ENCODE results near the gene NHERF1. TPM values are rescaled to one million over a fixed set of nuclear protein-coding genes. Genes with fewer than 3 reads are reported as not detected.

The NHERF1 gene
- total RNA-seq, 1 donor from 2014 or later: 63.8 TPM

DNA sequence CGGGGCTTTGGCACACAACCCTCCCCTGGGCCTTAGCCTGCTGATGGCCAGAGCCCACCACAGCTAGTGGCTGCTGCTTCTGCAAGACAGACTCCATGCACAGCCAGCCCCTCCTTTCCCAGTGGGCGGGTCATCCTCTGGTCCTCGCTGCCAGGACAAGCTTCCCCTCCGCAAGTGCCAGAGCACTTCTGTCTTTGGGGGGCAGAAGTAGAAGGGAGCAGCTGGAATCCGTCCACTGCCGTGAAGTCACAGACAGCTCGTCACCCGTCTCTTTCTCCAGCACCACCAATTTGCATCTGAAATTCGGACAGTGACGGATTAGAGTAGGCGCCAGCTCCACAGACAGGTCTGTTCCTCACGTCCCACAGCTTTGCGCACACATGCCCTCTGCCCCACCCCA lies 59.0 kb downstream of the NHERF1 start:
- DNase-seq (ENCODE audit: low read depth): no peak

- peak; percentile 52 for DNase-seq (ENCODE audit: low read depth)
Observed at GRCh38 chr17:74807925-74808324, 59.5 kb downstream of the NHERF1 start.

- DNase-seq (ENCODE audit: low read depth): no peak
Observed at GRCh38 chr17:74808714-74809430, 60.4 kb downstream of the NHERF1 start.

DNA sequence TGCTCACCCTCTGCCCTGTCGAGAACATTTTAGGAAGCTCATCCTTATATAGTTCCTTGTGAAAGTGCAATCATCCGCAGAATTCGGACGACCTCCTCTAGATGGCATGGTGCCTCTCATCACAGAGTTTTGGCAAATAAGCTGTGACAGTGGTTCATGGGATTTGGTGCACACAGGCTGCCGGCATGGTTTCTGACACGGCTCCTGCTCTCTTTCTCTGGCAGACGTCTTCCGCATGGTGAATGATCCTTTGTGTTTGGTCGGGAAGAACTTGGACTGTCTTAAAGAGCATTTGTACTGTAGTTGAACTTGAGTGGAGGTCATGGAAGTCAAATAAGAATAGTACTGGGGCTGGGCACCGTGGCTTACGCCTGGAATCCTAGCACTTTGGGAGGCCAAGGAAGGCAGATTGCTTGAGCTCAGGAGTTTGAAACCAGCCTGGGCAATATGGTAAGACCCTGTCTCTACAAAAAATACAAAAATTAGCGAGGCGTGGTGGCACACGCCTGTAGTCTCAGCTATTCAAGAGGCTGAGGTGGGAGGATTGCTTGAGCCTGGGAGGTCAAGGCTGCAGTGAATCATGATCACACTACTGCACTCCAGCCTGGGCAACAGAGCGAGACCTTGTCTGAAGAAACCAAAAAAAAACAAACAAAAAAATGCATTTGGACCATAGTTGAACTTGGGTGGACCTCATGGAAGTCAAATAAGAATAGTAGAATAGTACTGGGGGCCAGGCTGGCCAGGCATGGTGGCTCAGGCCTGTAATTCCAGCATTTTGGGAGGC lies 62.5 kb downstream of the NHERF1 start:
- no peak for DNase-seq (ENCODE audit: low read depth)

GRCh38 chr17:74812109-74813009 lies 63.9 kb downstream of the NHERF1 start:
- DNase-seq (ENCODE audit: low read depth): no peak

DNA sequence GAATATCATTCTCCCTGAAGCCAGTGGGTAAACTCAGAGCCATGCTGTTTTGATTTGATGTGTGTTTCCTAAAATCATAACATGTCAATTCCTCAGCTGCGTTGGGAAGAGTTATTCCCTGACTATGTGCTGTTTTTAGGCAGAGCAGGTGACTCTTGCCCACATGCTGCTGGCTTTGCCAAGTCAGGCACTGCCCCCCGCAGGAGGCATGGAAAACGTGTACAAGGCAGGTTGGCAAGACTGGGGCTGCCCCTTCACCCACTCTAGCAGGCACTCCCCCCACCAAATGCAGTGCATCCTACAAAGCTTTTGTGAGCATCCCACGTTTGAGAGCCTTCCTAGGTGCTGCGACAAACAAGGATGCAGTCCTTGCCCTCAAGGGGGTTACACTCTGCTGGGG lies 66.0 kb downstream of the NHERF1 start:
- DNase-seq (ENCODE audit: low read depth): peak; percentile 48

GRCh38 chr17:74815067-74815466 lies 66.6 kb downstream of the NHERF1 start:
- DNase-seq (ENCODE audit: low read depth): no peak

DNA sequence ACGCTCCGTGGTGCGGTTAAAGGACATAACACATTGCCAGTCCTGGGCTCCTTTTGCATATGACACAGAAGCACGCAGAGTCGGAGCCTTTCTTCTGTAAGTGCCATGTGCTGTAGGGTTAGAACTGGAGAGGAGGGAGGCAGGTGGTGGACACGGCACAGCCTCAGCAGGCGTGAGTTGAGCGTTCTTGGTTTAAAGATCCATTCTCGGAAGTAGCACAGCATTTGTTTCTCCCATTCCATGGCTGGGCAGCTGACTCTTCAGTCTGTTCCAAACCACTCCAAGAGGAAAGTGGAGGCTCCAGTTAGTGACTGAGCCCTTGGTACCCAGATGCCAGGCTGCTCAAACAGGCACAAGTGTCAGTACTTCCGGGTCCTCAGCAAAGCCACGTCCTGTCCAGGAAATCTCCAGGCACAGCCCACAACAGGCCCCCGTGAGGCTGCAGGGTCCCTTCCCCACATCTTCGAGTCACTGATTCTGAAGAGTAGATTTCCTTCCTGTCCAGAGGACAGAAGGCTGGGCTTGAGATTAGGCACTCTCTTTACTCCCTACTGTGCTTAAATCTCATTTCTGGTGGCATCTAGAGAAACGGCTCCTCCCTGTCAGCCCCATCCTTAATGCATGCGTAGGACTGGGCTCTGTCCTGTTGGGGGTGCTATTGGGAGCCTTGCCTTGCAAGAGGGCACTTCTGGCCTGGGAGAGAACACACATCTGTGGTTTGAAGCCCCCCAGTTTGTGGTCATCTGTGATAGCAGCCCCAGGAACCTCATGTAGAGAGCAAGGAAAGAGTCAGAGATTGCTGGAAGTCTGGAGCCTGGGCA lies 67.3 kb downstream of the NHERF1 start:
- peak; percentile 50 for DNase-seq (ENCODE audit: low read depth)

DNA sequence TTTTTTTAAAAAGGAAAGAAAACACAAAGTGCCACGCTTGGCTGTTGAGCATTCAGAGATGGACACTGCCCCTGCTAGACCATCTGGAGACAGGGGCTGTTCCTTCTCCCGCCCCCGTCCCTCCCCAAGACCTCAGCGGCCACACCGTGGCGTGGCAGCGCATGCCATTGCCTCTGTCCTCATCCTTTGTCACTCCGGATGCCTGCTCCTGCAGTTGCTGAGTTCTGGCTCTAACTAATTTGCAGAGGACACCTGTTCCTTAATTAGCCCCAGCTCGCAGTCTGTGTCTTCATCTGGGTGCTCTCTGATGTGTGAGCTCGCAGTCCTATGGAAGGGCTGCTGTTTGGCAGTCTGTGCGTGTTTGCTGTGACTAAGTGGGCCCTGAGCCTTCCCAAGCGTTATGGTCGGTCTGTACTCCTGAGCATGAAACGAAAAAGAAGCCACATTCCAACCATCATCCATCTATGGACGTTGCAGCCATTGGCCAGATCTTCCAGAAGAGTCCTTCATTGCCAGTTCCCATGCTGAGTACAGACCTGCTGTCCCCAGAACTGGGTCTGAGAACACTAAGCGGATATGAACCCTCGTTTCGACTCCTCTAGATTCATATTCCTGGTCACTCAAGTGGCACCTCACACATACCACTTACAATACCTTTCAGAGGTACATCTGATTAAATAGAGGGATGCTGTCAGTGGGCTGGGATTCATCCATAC lies 68.6 kb downstream of the NHERF1 start:
- DNase-seq (ENCODE audit: low read depth): peak; percentile 74

DNA sequence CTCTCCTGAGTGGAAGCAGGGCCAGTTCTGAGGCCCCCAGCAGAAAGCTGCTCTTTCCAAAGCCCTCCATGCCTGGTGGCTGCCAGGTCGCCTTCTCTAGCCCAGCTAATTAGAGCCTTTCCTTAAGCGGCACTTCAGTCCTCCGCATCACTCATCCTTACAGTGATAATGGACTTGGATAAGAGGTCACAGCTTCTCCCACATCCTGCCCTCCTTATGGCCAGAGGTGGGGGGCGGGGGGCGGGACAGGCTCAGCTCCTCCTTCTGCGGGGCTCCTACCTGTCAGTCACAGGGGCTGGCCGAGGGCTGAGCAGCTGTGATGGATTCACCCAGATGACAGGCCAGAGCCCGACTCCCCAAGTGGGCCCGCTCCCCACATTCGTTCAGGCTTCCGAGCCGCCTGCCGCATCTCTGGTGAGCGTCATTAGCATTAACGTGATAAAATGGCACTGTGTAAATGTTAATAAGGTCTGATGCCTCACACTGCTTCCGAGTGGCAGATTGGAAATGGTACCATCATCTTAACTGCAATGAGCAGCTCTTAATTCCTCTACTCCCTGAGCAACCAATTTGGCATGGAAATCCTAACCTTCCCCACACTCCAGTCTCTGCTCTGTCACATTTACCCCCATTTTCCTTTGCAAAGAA lies 70.0 kb downstream of the NHERF1 start:
- DNase-seq (ENCODE audit: low read depth): no peak

Small RNA genes lying within 50 kb of the gene (microRNA-seq; reads per million reads assigned to microRNA genes)
- 97.1 reads per million, percentile 55 among the genes with 10 or more reads in this experiment for gene MIR3615

Other genes with a start within 250 kb of the NHERF1 start
- gene CD300LB, start 217.2 kb upstream of the NHERF1 start, total RNA-seq: not detected in 2 replicates
- not detected in 2 replicates for gene CD300C, start 202.5 kb upstream of the NHERF1 start, total RNA-seq
- gene CD300H, start 181.1 kb upstream of the NHERF1 start, total RNA-seq: not detected in 2 replicates
- not detected in 2 replicates for gene CD300LD, start 156.3 kb upstream of the NHERF1 start, total RNA-seq
- not detected in 2 replicates for gene CD300E, start 124.9 kb upstream of the NHERF1 start, total RNA-seq
- gene CD300LF, start 35.7 kb upstream of the NHERF1 start, total RNA-seq: 0.26 TPM in 1 of 2 replicates, not detected in the other
- gene RAB37, start 11.4 kb upstream of the NHERF1 start, total RNA-seq: 0.57 TPM in 1 of 2 replicates, not detected in the other
- 47.7 and 50.4 TPM in 2 replicates for gene NAT9, start 27.7 kb downstream of the NHERF1 start, total RNA-seq
- gene GRIN2C, start 111.3 kb downstream of the NHERF1 start, total RNA-seq: 0.05 TPM in 1 of 2 replicates, not detected in the other
- gene FDXR, start 124.4 kb downstream of the NHERF1 start, total RNA-seq: 7.9 and 11.7 TPM in 2 replicates
- gene FADS6, start 145.0 kb downstream of the NHERF1 start, total RNA-seq: not detected in 2 replicates
- not detected in 2 replicates for gene USH1G, start 174.6 kb downstream of the NHERF1 start, total RNA-seq
- gene OTOP2, start 175.6 kb downstream of the NHERF1 start, total RNA-seq: not detected in 2 replicates
- gene OTOP3, start 187.3 kb downstream of the NHERF1 start, total RNA-seq: not detected in 2 replicates
- gene HID1, start 224.1 kb downstream of the NHERF1 start, total RNA-seq: 0.83 and 3.0 TPM in 2 replicates
- gene CDR2L, start 239.0 kb downstream of the NHERF1 start, total RNA-seq: 22.5 and 23.6 TPM in 2 replicates